H9 (cell line): ENCODE measurements around the gene ERMN. TPM values are rescaled to one million over a fixed set of nuclear protein-coding genes. Genes with fewer than 3 reads are reported as not detected.
A peak's percentile ranks its signal among the peaks of the same experiment; 100 is the strongest.

Experiments used
- DNase-seq: peaks from one replicate; pipeline ENCODE4 v3.0.0-alpha.2; 2017
- H2AFZ ChIP-seq: one replicate; pipeline ENCODE4 v1.6.1; 2013; ENCODE audit warnings: mild to moderate bottlenecking, low read length, control low read depth, moderate library complexity
- H2AK5ac ChIP-seq: 2 replicates; pipeline ENCODE4 v1.6.1; 2013; ENCODE audit warnings: low read length, control low read depth, mixed read lengths; ENCODE audit not compliant: insufficient read length
- H2BK120ac ChIP-seq: one replicate; pipeline ENCODE4 v1.6.1; 2013; ENCODE audit warnings: low read depth, mild to moderate bottlenecking, low read length, control low read depth, inconsistent platforms; ENCODE audit not compliant: poor library complexity, severe bottlenecking
- H2BK12ac ChIP-seq: 2 replicates; pipeline ENCODE4 v1.6.1; 2013; ENCODE audit warnings: low read length, control low read depth, mixed read lengths, low read depth; ENCODE audit not compliant: insufficient read length
- H2BK15ac ChIP-seq: 2 replicates; pipeline ENCODE4 v1.6.1; 2013; ENCODE audit warnings: low read depth, low read length, control low read depth
- H2BK20ac ChIP-seq: one replicate; pipeline ENCODE4 v1.6.1; 2013; ENCODE audit warnings: low read depth, mild to moderate bottlenecking, low read length, control low read depth, inconsistent platforms; ENCODE audit not compliant: poor library complexity, severe bottlenecking
- H2BK5ac ChIP-seq: 2 replicates; pipeline ENCODE4 v1.6.1; 2013; ENCODE audit warnings: low read length, control low read depth, mixed read lengths; ENCODE audit not compliant: insufficient read length
- H3K14ac ChIP-seq: 2 replicates; pipeline ENCODE4 v1.6.1; 2013; ENCODE audit warnings: low read length, control low read depth; ENCODE audit not compliant: insufficient read depth
- H3K18ac ChIP-seq: 2 replicates; pipeline ENCODE4 v1.6.1; 2013; ENCODE audit warnings: low read depth, mild to moderate bottlenecking, mixed read lengths, low read length, control low read depth; ENCODE audit not compliant: insufficient read length
- H3K23ac ChIP-seq: 2 replicates; pipeline ENCODE4 v1.6.1; 2013; ENCODE audit warnings: low read length, control low read depth, mixed read lengths, low read depth; ENCODE audit not compliant: insufficient read length
- H3K23me2 ChIP-seq: 2 replicates; pipeline ENCODE4 v1.6.1; 2013; ENCODE audit warnings: low read depth, mild to moderate bottlenecking, mixed read lengths, low read length, control low read depth; ENCODE audit not compliant: insufficient read length, poor library complexity, severe bottlenecking
- H3K27ac ChIP-seq: 2 replicates; pipeline ENCODE4 v1.5.1; 2013; ENCODE audit warnings: low read length, control low read depth, mixed read lengths, low read depth; ENCODE audit not compliant: insufficient read length
- H3K27me3 ChIP-seq: 2 replicates; pipeline ENCODE4 v1.6.1; 2013; ENCODE audit warnings: low read length, control low read depth, inconsistent platforms; ENCODE audit not compliant: insufficient read depth
- H3K4ac ChIP-seq: 2 replicates; pipeline ENCODE4 v1.6.1; 2013; ENCODE audit warnings: low read depth, mild to moderate bottlenecking, control low read depth, inconsistent platforms, low read length, moderate library complexity
- H3K4me1 ChIP-seq: 2 replicates; pipeline ENCODE4 v1.6.1; 2013; ENCODE audit warnings: low read length, control low read depth, inconsistent platforms; ENCODE audit not compliant: insufficient read depth
- H3K4me2 ChIP-seq: 2 replicates; pipeline ENCODE4 v1.6.1; 2013; ENCODE audit warnings: low read length, control low read depth, mixed read lengths; ENCODE audit not compliant: insufficient read length, insufficient read depth
- H3K56ac ChIP-seq: 2 replicates; pipeline ENCODE4 v1.6.1; 2013; ENCODE audit warnings: low read depth, mild to moderate bottlenecking, mixed read lengths, low read length, control low read depth; ENCODE audit not compliant: insufficient read length
- H3K79me1 ChIP-seq: 2 replicates; pipeline ENCODE4 v1.6.1; 2013; ENCODE audit warnings: low read depth, mild to moderate bottlenecking, moderate library complexity, low read length, control low read depth, inconsistent platforms; ENCODE audit not compliant: insufficient read depth, poor library complexity, severe bottlenecking
- H3K79me2 ChIP-seq: 2 replicates; pipeline ENCODE4 v1.6.1; 2013; ENCODE audit warnings: low read length, control low read depth, inconsistent platforms; ENCODE audit not compliant: insufficient read depth
- H3K9ac ChIP-seq: 2 replicates; pipeline ENCODE4 v1.6.1; 2013; ENCODE audit warnings: low read length, control low read depth, mixed read lengths; ENCODE audit not compliant: insufficient read length; ENCODE audit errors: extremely low read depth
- H3K9me3 ChIP-seq: one replicate; pipeline ENCODE4 v1.6.1; 2013; ENCODE audit warnings: low read depth, low read length, inconsistent platforms; ENCODE audit not compliant: control insufficient read depth
- H3T11ph ChIP-seq: one replicate; pipeline ENCODE4 v1.6.1; 2013; ENCODE audit warnings: mild to moderate bottlenecking, low read length, control low read depth, inconsistent platforms
- H4K20me1 ChIP-seq: one replicate; pipeline ENCODE4 v1.6.1; 2013; ENCODE audit not compliant: control insufficient read depth, insufficient read length, insufficient read depth
- H4K5ac ChIP-seq: 2 replicates; pipeline ENCODE4 v1.6.1; 2013; ENCODE audit warnings: low read depth, mild to moderate bottlenecking, mixed read lengths, low read length, control low read depth; ENCODE audit not compliant: insufficient read length
- H4K8ac ChIP-seq: replicated peaks from 2 replicates; pipeline ENCODE4 v1.6.1; 2013; ENCODE audit warnings: low read length, control low read depth, mixed read lengths, low read depth; ENCODE audit not compliant: insufficient read length
- H4K91ac ChIP-seq: 2 replicates; pipeline ENCODE4 v1.6.1; 2013; ENCODE audit warnings: low read depth, mild to moderate bottlenecking, moderate library complexity, mixed read lengths, low read length, control low read depth; ENCODE audit not compliant: insufficient read length
- H3K27ac Mint-ChIP-seq, 3 experiments: 2 replicates in 2 of 3; 3 replicates in 1 of 3; pipeline ENCODE4 v1.8.0; 2020 to 2021; ENCODE audit warnings: mixed read lengths in 3 of 3, mild to moderate bottlenecking in 1 of 3, moderate library complexity in 1 of 3
- H3K27me3 Mint-ChIP-seq: 2 replicates; pipeline ENCODE4 v1.8.0; 2021; ENCODE audit warnings: low read depth, mild to moderate bottlenecking, moderate library complexity, mixed read lengths
- H3K36me3 Mint-ChIP-seq, 3 experiments: 2 replicates in 2 of 3; 3 replicates in 1 of 3; pipeline ENCODE4 v1.8.0; 2020 to 2021; ENCODE audit warnings: low read depth in 3 of 3, mixed read lengths in 3 of 3; ENCODE audit not compliant: insufficient read depth in 1 of 3
- H3K4me1 Mint-ChIP-seq, 2 experiments: 2 replicates each; pipeline ENCODE4 v1.8.0; 2020; ENCODE audit warnings: mixed read lengths in 2 of 2
- H3K4me3 Mint-ChIP-seq, 2 experiments: 2 replicates in 1 of 2; 3 replicates in 1 of 2; pipeline ENCODE4 v1.8.0; 2020 to 2021; ENCODE audit warnings: mild to moderate bottlenecking in 2 of 2, mixed read lengths in 2 of 2, moderate library complexity in 1 of 2
- H3K9me3 Mint-ChIP-seq, 2 experiments: 2 replicates in 1 of 2; 3 replicates in 1 of 2; pipeline ENCODE4 v1.8.0; 2020; ENCODE audit warnings: mild to moderate bottlenecking in 2 of 2, mixed read lengths in 2 of 2, moderate library complexity in 1 of 2
- CTCF ChIP-seq: fragments of 200-600 bp; sonication (generic); conservative IDR thresholded peaks from 3 replicates; pipeline ENCODE4 v1.8.0; 2021; ENCODE audit warnings: antibody characterized with exemption, mild to moderate bottlenecking
- WGBS: extraction: QIAGEN DNeasy Blood & Tissue Kit; methylation state at CpG from one replicate; pipeline ENCODE4 v1.1.7; 2013; ENCODE audit warnings: missing lambda C conversion rate, low lambda C conversion rate, mixed read lengths; ENCODE audit not compliant: insufficient read length; ENCODE audit errors: extremely low coverage; 5-methylcytosine and 5-hydroxymethylcytosine counted together
- total RNA-seq: library from RNA; stranded (reverse); gene quantifications from 2 replicates; pipeline ENCODE4 v1.2.1, GENCODE V29; 2021

The ERMN gene
- total RNA-seq, 1 experiment from 2014 or later = 0.48 TPM

GRCh38 chr2:157304811-157305722, 20.6 kb downstream of the ERMN start:
- Histone ChIP-seq H4K91ac (no peak overlapping the region), H3K27ac (no peak overlapping the region), H4K8ac (no peak overlapping the region), H3K4me2 (no peak overlapping the region), H3T11ph (no peak overlapping the region), H3K18ac (no peak overlapping the region), H3K14ac (no peak overlapping the region), H3K27me3 (no peaks in the 10 kb centered on the region), H2BK5ac (no peak overlapping the region), H2BK20ac (peak overlapping the region; percentile 75), H3K9ac (no peak overlapping the region), H4K20me1 (no peaks in the 10 kb centered on the region), H2AK5ac (no peak overlapping the region), H2BK12ac (no peak overlapping the region), H3K23ac (no peak overlapping the region), H3K23me2 (no peaks in the 10 kb centered on the region), H2BK15ac (no peak overlapping the region), H3K56ac (no peak overlapping the region), H3K9me3 (no peaks in the 10 kb centered on the region), H3K4ac (no peak overlapping the region), H4K5ac (no peak overlapping the region), H3K4me1 (no peaks in the 10 kb centered on the region), H3K79me1 (no peaks in the 10 kb centered on the region), H3K79me2 (no peaks in the 10 kb centered on the region), H2AFZ (no peak overlapping the region), H2BK120ac (no peak overlapping the region)
- DNase-seq = no peak
- H3K4me1 Mint-ChIP-seq = peaks cover 15 to 25% of the 10 kb centered on the region in 2 experiments
- no peak overlapping the region; a peak in 1 of 7 replicates for H3K27ac Mint-ChIP-seq
- no peak overlapping the region for H3K4me3 Mint-ChIP-seq
- no CpG with 5 or more reads among the region's 3 CpGs for WGBS
- H3K27me3 Mint-ChIP-seq = no peaks in the 10 kb centered on the region; the same call in 1 of the 2 replicates
- TF ChIP-seq CTCF = no peak
- H3K9me3 Mint-ChIP-seq = no peaks in the 10 kb centered on the region
- no peaks in the 10 kb centered on the region for H3K36me3 Mint-ChIP-seq
